ENCODE data around the gene CD8B2. TPM values are rescaled to one million over a fixed set of nuclear protein-coding genes. Genes with fewer than 3 reads are reported as not detected.
"Not testable (repeated sequence)": the region's sequence is repeated elsewhere in the genome, so short reads cannot be mapped to it uniquely, and the experiment has no call there.

The CD8B2 gene
- total and polyA plus RNA-seq, 2 of the 13 experiments (the other 11 are each of a cell fraction or from before 2014, with no cell fraction given): not detected

GRCh38 chr2:106513391-106513790 lies 26.2 kb downstream of the CD8B2 start:
- POLR2A ChIA-PET; H3K9me3 ChIP-seq (ENCODE audit: low read length); CTCF ChIA-PET (ENCODE audit: low intra/inter-chr PET ratio, low total read pairs); in situ Hi-C loops (cut with HindIII; ENCODE audit: extremely low pct_ligation_motif_present, low pct_unique_long_range_greater_than_20kb); H3K27me3 ChIP-seq (ENCODE audit: control insufficient read depth in 1 of 2, insufficient read depth in 2 of 2, low read length in 2 of 2); DNase-seq (ENCODE audit: low spot score); intact Hi-C loops (cut with micrococcal nuclease; ENCODE audit: unreplicated experiment); H3K4me2 ChIP-seq (ENCODE audit: low read depth, low read length); ATAC-seq; H4K20me1 ChIP-seq (ENCODE audit: insufficient read depth, low read length); H3K9ac ChIP-seq (ENCODE audit: insufficient read depth, low read depth, low read length); H3K36me3 ChIP-seq (replicated peaks in 1 of 2; ENCODE audit: control insufficient read depth in 1 of 2, insufficient read depth in 2 of 2, low read length in 2 of 2); H3K4me3 ChIP-seq (replicated peaks in 1 of 3; ENCODE audit: insufficient read depth in 1 of 3, low read depth in 2 of 3, low read length in 3 of 3); H3K27ac ChIP-seq (ENCODE audit: extremely low read length, insufficient read depth, low read length); BruUV-seq (replicated peaks); H3K79me2 ChIP-seq (ENCODE audit: insufficient read depth, low read length); H3K4me1 ChIP-seq (ENCODE audit: insufficient read depth, low read length); H2AFZ ChIP-seq (ENCODE audit: low read length); FAIRE-seq: not testable (repeated sequence)
- 18% methylated on average over 4 of the region's 5 CpGs for WGBS (ENCODE audit: low lambda C conversion rate)

DNA sequence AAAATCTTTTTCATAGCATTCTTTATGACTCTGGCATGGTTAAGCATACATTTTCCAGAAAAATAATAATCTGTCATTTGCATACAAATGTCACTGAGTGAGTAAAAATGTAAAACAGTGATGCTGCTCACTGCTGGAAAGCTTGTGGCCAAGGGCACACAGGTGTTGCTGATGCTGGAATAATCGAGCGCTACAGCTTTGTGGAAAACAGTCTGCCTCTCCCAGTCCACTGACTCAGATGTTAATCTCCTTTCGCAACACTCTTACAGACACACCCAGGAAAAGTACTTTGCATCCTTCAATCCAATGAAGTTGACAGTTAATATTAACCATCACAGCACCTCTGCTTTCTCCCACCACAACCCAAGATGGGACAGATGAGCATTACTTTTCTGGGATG lies 27.7 kb downstream of the CD8B2 start:
- intact Hi-C loops (cut with micrococcal nuclease; ENCODE audit: unreplicated experiment); CTCF ChIA-PET (ENCODE audit: low intra/inter-chr PET ratio, low total read pairs); H3K9ac ChIP-seq (ENCODE audit: insufficient read depth, low read depth, low read length); H3K4me2 ChIP-seq (ENCODE audit: low read depth, low read length); H3K27me3 ChIP-seq (ENCODE audit: control insufficient read depth in 1 of 2, insufficient read depth in 2 of 2, low read length in 2 of 2); H3K4me1 ChIP-seq (ENCODE audit: insufficient read depth, low read length); FAIRE-seq; DNase-seq (ENCODE audit: low spot score); H4K20me1 ChIP-seq (ENCODE audit: insufficient read depth, low read length); H3K79me2 ChIP-seq (ENCODE audit: insufficient read depth, low read length); H3K36me3 ChIP-seq (replicated peaks in 1 of 2; ENCODE audit: control insufficient read depth in 1 of 2, insufficient read depth in 2 of 2, low read length in 2 of 2); H3K27ac ChIP-seq (ENCODE audit: extremely low read length, insufficient read depth, low read length); POLR2A ChIA-PET; BruUV-seq (replicated peaks); H2AFZ ChIP-seq (ENCODE audit: low read length); H3K4me3 ChIP-seq (replicated peaks in 1 of 3; ENCODE audit: insufficient read depth in 1 of 3, low read depth in 2 of 3, low read length in 3 of 3); H3K9me3 ChIP-seq (ENCODE audit: low read length); in situ Hi-C loops (cut with HindIII; ENCODE audit: extremely low pct_ligation_motif_present, low pct_unique_long_range_greater_than_20kb): not testable (repeated sequence)
- ATAC-seq: peak; percentile 42; the same call in 2 of the 3 replicates
- 9% methylated on average over 3 of the region's 3 CpGs for WGBS (ENCODE audit: low lambda C conversion rate)
- 0 out of 2 replicates have a peak, but pooled peaks have one; percentile 19 for TF ChIP-seq CEBPG (CRISPR knock-in tag; IDR thresholded peaks at IDR 0.05)
- peak; percentile 46; the same call in 1 of the 2 replicates for TF ChIP-seq CEBPB (IDR thresholded peaks at IDR 0.05; ENCODE audit: borderline replicate concordance, low read depth, low read length)

- DNase-seq (ENCODE audit: low spot score): no peak
- 45% methylated on average over 4 of the region's 4 CpGs for WGBS (ENCODE audit: low lambda C conversion rate)
- Histone ChIP-seq H3K4me3 (replicated peaks in 1 of 3; ENCODE audit: insufficient read depth in 1 of 3, low read depth in 2 of 3, low read length in 3 of 3) (no peak overlapping the region), H3K4me2 (ENCODE audit: low read depth, low read length) (no peak overlapping the region), H3K27me3 (ENCODE audit: control insufficient read depth in 1 of 2, insufficient read depth in 2 of 2, low read length in 2 of 2) (0 out of 5 replicates have a peak, but pooled peaks cover 0 to 4% of the 10 kb centered on the region in 2 experiments), H3K27ac (ENCODE audit: extremely low read length, insufficient read depth, low read length) (no peak overlapping the region), H3K9ac (ENCODE audit: insufficient read depth, low read depth, low read length) (no peak overlapping the region), H3K36me3 (replicated peaks in 1 of 2; ENCODE audit: control insufficient read depth in 1 of 2, insufficient read depth in 2 of 2, low read length in 2 of 2) (no peaks in the 10 kb centered on the region), H3K9me3 (ENCODE audit: low read length) (no peaks in the 10 kb centered on the region), H3K4me1 (ENCODE audit: insufficient read depth, low read length) (no peaks in the 10 kb centered on the region), H2AFZ (ENCODE audit: low read length) (no peak overlapping the region), H4K20me1 (ENCODE audit: insufficient read depth, low read length) (no peaks in the 10 kb centered on the region), H3K79me2 (ENCODE audit: insufficient read depth, low read length) (no peaks in the 10 kb centered on the region)
- BruUV-seq (replicated peaks): no TSS peak
- ChIA-PET CTCF (ENCODE audit: low intra/inter-chr PET ratio, low total read pairs) (no interaction called here), POLR2A (no interaction called here)
- in situ Hi-C loops (cut with HindIII; ENCODE audit: extremely low pct_ligation_motif_present, low pct_unique_long_range_greater_than_20kb) (no loop called here), intact Hi-C loops (cut with micrococcal nuclease; ENCODE audit: unreplicated experiment) (no loop called here)
- ATAC-seq: no peak
- no peak for TF ChIP-seq MAZ (IDR thresholded peaks at IDR 0.05; ENCODE audit: borderline replicate concordance, low read depth, low read length)
- no peak for TF ChIP-seq MAZ (CRISPR knock-in tag; IDR thresholded peaks at IDR 0.05; ENCODE audit: low read depth)
- no peak for TF ChIP-seq JUNB (CRISPR knock-in tag; IDR thresholded peaks at IDR 0.05; ENCODE audit: borderline replicate concordance)
- TF ChIP-seq KAT7 (CRISPR knock-in tag; IDR thresholded peaks at IDR 0.05; ENCODE audit: borderline replicate concordance): no peak
- TF ChIP-seq DMAP1 (CRISPR knock-in tag; IDR thresholded peaks at IDR 0.05): no peak
- FAIRE-seq: no peak
These were observed 29.3 kb downstream of the CD8B2 start for GRCh38 chr2:106516436-106516835.
